H1 (cell line): Measurements from ENCODE around the gene AP2A2. TPM values are rescaled to one million over a fixed set of nuclear protein-coding genes. Genes with fewer than 3 reads are reported as not detected.

Experiments
- CREB1 ChIP-seq: IDR thresholded peaks from 2 replicates; pipeline ENCODE4 v1.6.1; 2012; ENCODE audit warnings: inconsistent platforms
- RFX5 ChIP-seq: IDR thresholded peaks from 2 replicates; pipeline ENCODE4 v1.6.1; 2011; ENCODE audit warnings: low read depth, low read length, improper control_type of control experiment, borderline replicate concordance
- SIRT6 ChIP-seq: IDR thresholded peaks from one replicate; pipeline ENCODE4 v1.7.1; 2012; ENCODE audit warnings: low read length, inconsistent platforms
- SIX5 ChIP-seq: IDR thresholded peaks from 2 replicates; pipeline ENCODE4 v1.6.1; 2011; ENCODE audit warnings: mild to moderate bottlenecking, low read depth, low read length
- SRF ChIP-seq: IDR thresholded peaks from 2 replicates; pipeline ENCODE4 v1.6.1; 2011; ENCODE audit warnings: mild to moderate bottlenecking, low read depth, low read length, moderate library complexity
- polyA plus RNA-seq, 7 experiments: library from polyadenylated mRNA; depleted of rRNA in 3 of 7; stranded (reverse) in 5 of 7; unstranded in 2 of 7; fragments of >200 nt in 5 of 7; fragments of 200-250 nt in 2 of 7; gene quantifications; 1 replicate in 5 of 7; 2 replicates in 1 of 7; 4 replicates in 1 of 7; pipeline versions ENCODE4 v1.2.1 to v1.2.3, GENCODE V29; 2011 to 2013; ENCODE audit warnings: missing spikeins in 2 of 7, mixed read lengths in 2 of 7
- total RNA-seq: library from RNA; stranded (reverse); fragmentation: NEBNext Ultra II Directional; extraction: Animal tissue kit (Norgen Biotek cat#: 25700); gene quantifications from 2 replicates; pipeline ENCODE4 v1.2.1, GENCODE V29; 2021
- TF ChIP-seq, protein P1 (sequence below): IDR thresholded peaks from 2 replicates; pipeline ENCODE4 v1.6.1; 2011; ENCODE audit warnings: low read length, improper control_type of control experiment

The AP2A2 gene
- total and polyA plus RNA-seq, 2 of the 8 experiments (the other 6 are each of a cell fraction or from before 2014, with no cell fraction given): 50.0 to 65.0 TPM

DNA sequence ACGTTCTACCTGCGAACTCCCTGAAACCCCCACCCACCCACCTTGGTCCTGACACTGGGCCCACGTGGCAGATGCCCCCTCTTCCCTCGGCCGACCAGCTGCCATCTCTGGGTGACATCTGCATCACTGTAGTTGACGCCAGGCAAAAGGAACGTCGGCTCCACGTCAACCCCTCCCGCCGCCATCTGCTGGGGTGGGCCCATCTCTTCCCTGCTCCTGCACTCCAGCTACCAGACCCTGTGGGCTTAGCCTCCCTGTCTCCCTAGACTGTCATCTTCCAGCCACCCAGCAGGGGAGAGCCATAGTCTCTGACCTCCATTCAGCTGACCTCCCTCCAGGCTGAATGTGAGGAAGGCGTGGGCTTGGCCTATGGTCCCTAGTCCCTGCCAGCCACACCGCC lies 36.4 kb upstream of the AP2A2 start (continued):
- TF ChIP-seq, protein P1, sequence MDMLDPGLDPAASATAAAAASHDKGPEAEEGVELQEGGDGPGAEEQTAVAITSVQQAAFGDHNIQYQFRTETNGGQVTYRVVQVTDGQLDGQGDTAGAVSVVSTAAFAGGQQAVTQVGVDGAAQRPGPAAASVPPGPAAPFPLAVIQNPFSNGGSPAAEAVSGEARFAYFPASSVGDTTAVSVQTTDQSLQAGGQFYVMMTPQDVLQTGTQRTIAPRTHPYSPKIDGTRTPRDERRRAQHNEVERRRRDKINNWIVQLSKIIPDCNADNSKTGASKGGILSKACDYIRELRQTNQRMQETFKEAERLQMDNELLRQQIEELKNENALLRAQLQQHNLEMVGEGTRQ: no peak
- no peak for TF ChIP-seq SIRT6
- TF ChIP-seq RFX5: no peak
- TF ChIP-seq SRF: no peak
- no peak for TF ChIP-seq SIX5
- no peak for TF ChIP-seq CREB1
